ENCODE data around the gene CORIN.

DNA sequence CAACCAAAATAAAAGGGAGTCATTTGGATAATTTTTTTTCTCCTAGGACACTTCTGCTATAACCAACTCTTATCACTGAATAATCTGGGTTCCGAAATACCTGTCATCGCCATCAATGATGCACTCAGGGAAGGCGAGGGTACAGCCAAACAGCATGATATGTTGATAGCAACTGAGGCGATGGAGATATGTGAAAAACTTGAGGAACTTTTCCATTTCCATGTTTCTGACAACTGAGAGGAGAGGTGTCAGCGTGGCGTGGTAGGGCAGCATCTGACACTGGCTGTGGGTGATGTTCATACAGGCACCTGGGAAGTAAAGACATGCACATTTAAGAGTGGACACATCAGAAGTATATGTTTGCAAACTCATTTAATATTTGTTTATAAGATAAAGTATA lies 74.6 kb downstream of the CORIN start:
- TF ChIP-seq TCF7 (IDR thresholded peaks at IDR 0.05; ENCODE audit: borderline replicate concordance) (no peak), SPI1 (IDR thresholded peaks at IDR 0.05; ENCODE audit: borderline replicate concordance, insufficient read depth, low read depth, low read length) (no peak), MXI1 (IDR thresholded peaks at IDR 0.05; ENCODE audit: low read depth, low read length) (no peak), ATF2 (IDR thresholded peaks at IDR 0.05; ENCODE audit: low read length) (no peak), HDGF (IDR thresholded peaks at IDR 0.05) (no peak), ZNF274 (IDR thresholded peaks at IDR 0.05; ENCODE audit: insufficient read depth, insufficient read length) (no peak), POLR2AphosphoS5 (IDR thresholded peaks at IDR 0.05; ENCODE audit: low read length) (no peak), SP1 (IDR thresholded peaks at IDR 0.05; ENCODE audit: low read depth, low read length) (no peak)
- TF ChIP-seq, protein P1, sequence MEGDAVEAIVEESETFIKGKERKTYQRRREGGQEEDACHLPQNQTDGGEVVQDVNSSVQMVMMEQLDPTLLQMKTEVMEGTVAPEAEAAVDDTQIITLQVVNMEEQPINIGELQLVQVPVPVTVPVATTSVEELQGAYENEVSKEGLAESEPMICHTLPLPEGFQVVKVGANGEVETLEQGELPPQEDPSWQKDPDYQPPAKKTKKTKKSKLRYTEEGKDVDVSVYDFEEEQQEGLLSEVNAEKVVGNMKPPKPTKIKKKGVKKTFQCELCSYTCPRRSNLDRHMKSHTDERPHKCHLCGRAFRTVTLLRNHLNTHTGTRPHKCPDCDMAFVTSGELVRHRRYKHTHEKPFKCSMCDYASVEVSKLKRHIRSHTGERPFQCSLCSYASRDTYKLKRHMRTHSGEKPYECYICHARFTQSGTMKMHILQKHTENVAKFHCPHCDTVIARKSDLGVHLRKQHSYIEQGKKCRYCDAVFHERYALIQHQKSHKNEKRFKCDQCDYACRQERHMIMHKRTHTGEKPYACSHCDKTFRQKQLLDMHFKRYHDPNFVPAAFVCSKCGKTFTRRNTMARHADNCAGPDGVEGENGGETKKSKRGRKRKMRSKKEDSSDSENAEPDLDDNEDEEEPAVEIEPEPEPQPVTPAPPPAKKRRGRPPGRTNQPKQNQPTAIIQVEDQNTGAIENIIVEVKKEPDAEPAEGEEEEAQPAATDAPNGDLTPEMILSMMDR (IDR thresholded peaks at IDR 0.05 in 2 of 3, conservative IDR thresholded peaks at IDR 0.05 in 1 of 3; ENCODE audit: control insufficient read depth in 2 of 3, extremely low read depth in 1 of 3, insufficient read depth in 1 of 3, low read depth in 3 of 3, low read length in 3 of 3): no peak
- TF ChIP-seq, protein P2, sequence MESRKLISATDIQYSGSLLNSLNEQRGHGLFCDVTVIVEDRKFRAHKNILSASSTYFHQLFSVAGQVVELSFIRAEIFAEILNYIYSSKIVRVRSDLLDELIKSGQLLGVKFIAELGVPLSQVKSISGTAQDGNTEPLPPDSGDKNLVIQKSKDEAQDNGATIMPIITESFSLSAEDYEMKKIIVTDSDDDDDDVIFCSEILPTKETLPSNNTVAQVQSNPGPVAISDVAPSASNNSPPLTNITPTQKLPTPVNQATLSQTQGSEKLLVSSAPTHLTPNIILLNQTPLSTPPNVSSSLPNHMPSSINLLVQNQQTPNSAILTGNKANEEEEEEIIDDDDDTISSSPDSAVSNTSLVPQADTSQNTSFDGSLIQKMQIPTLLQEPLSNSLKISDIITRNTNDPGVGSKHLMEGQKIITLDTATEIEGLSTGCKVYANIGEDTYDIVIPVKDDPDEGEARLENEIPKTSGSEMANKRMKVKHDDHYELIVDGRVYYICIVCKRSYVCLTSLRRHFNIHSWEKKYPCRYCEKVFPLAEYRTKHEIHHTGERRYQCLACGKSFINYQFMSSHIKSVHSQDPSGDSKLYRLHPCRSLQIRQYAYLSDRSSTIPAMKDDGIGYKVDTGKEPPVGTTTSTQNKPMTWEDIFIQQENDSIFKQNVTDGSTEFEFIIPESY (IDR thresholded peaks at IDR 0.05): no peak

All from GM12878 (cell line).